KMS-11 (cell line): ENCODE measurements around the gene NAPEPLD.

Experiments
- H2AFZ ChIP-seq: fragments of 200-600 bp; sonication (generic); 2 replicates; pipeline ENCODE4 v1.6.1; 2016; ENCODE audit warnings: antibody characterized with exemption, mixed run types, low read depth
- H3K27ac ChIP-seq: fragments of 200-600 bp; sonication (generic); 2 replicates; pipeline ENCODE4 v1.6.1; 2016; ENCODE audit warnings: mild to moderate bottlenecking, mixed run types
- H3K27me3 ChIP-seq: fragments of 200-600 bp; sonication (generic); 2 replicates; pipeline ENCODE4 v1.6.1; 2017; ENCODE audit warnings: mild to moderate bottlenecking, low read depth, mixed run types, moderate library complexity; ENCODE audit not compliant: insufficient read depth
- H3K36me3 ChIP-seq: fragments of 200-600 bp; sonication (generic); 2 replicates; pipeline ENCODE4 v1.6.1; 2017; ENCODE audit warnings: mild to moderate bottlenecking, mixed run types; ENCODE audit not compliant: insufficient read depth
- H3K4me1 ChIP-seq: fragments of 200-600 bp; sonication (generic); 2 replicates; pipeline ENCODE4 v1.6.1; 2016; ENCODE audit warnings: mild to moderate bottlenecking, low read depth, mixed run types; ENCODE audit not compliant: poor library complexity, severe bottlenecking
- H3K4me2 ChIP-seq: fragments of 200-600 bp; sonication (generic); 2 replicates; pipeline ENCODE4 v1.7.0; 2016; ENCODE audit warnings: mild to moderate bottlenecking, mixed run types
- H3K4me3 ChIP-seq: fragments of 200-600 bp; sonication (generic); IDR thresholded peaks from 2 replicates; pipeline ENCODE4 v1.6.1; 2017; ENCODE audit warnings: low read depth, low read length, mixed read lengths; ENCODE audit not compliant: insufficient read depth
- H3K79me2 ChIP-seq: fragments of 200-600 bp; sonication (generic); 2 replicates; pipeline ENCODE4 v1.6.1; 2016; ENCODE audit warnings: low read depth, mixed run types; ENCODE audit not compliant: insufficient read depth
- H3K9ac ChIP-seq: fragments of 200-600 bp; sonication (generic); 2 replicates; pipeline ENCODE4 v1.6.1; 2016; ENCODE audit warnings: mild to moderate bottlenecking, mixed run types
- H4K20me1 ChIP-seq: fragments of 200-600 bp; sonication (generic); 2 replicates; pipeline ENCODE4 v1.6.1; 2016; ENCODE audit warnings: mild to moderate bottlenecking, mixed run types; ENCODE audit not compliant: insufficient read depth
- CTCF ChIP-seq: fragments of 200-600 bp; sonication (generic); conservative IDR thresholded peaks from 2 replicates; pipeline ENCODE4 v1.6.1; 2017; ENCODE audit warnings: low read depth, mild to moderate bottlenecking, antibody characterized with exemption, low read length, moderate library complexity, mixed read lengths

NAPEPLD gene

GRCh38 chr7:103127006-103127405, 21.9 kb downstream of the NAPEPLD start:
- Histone ChIP-seq H3K79me2 (no peaks in the 10 kb centered on the region), H3K4me1 (no peaks in the 10 kb centered on the region), H3K27ac (no peak overlapping the region), H3K27me3 (no peaks in the 10 kb centered on the region), H3K9ac (no peak overlapping the region), H3K36me3 (no peaks in the 10 kb centered on the region), H2AFZ (no peak overlapping the region), H4K20me1 (no peaks in the 10 kb centered on the region), H3K4me2 (no peak overlapping the region), H3K4me3 (no peak overlapping the region)
- no peak for TF ChIP-seq CTCF

- H3K4me3 ChIP-seq = no peak overlapping the region
Measured at GRCh38 chr7:103124429-103124979, 24.4 kb downstream of the NAPEPLD start.

GRCh38 chr7:103123529-103123928, 25.4 kb downstream of the NAPEPLD start:
- no peak overlapping the region for H3K4me3 ChIP-seq
- H3K27me3 ChIP-seq = no peaks in the 10 kb centered on the region
- no peaks in the 10 kb centered on the region for H4K20me1 ChIP-seq
- no peaks in the 10 kb centered on the region for H3K79me2 ChIP-seq
- H3K36me3 ChIP-seq = no peaks in the 10 kb centered on the region
- H2AFZ ChIP-seq = no peak overlapping the region
- H3K9ac ChIP-seq = no peak overlapping the region
- H3K4me2 ChIP-seq = no peak overlapping the region
- H3K4me1 ChIP-seq = no peaks in the 10 kb centered on the region
- no peak overlapping the region for H3K27ac ChIP-seq
- no peak for TF ChIP-seq CTCF

More at GRCh38 chr7:103124429-103124979, 24.4 kb downstream of the NAPEPLD start:
- no peaks in the 10 kb centered on the region for H3K4me1 ChIP-seq
- no peak overlapping the region for H3K9ac ChIP-seq
- no peaks in the 10 kb centered on the region for H4K20me1 ChIP-seq
- no peak for TF ChIP-seq CTCF
- H3K36me3 ChIP-seq = no peaks in the 10 kb centered on the region
- H3K4me2 ChIP-seq = no peak overlapping the region
- no peak overlapping the region for H2AFZ ChIP-seq
- no peaks in the 10 kb centered on the region for H3K79me2 ChIP-seq
- no peaks in the 10 kb centered on the region for H3K27me3 ChIP-seq
- H3K27ac ChIP-seq = no peak overlapping the region

GRCh38 chr7:103121641-103122040, 27.3 kb downstream of the NAPEPLD start:
- no peaks in the 10 kb centered on the region for H4K20me1 ChIP-seq
- no peak overlapping the region for H3K4me3 ChIP-seq
- H3K27me3 ChIP-seq = no peaks in the 10 kb centered on the region
- H2AFZ ChIP-seq = no peak overlapping the region
- no peak overlapping the region for H3K9ac ChIP-seq
- no peaks in the 10 kb centered on the region for H3K36me3 ChIP-seq
- H3K4me1 ChIP-seq = no peaks in the 10 kb centered on the region
- H3K27ac ChIP-seq = no peak overlapping the region
- H3K79me2 ChIP-seq = no peaks in the 10 kb centered on the region
- TF ChIP-seq CTCF = no peak
- no peak overlapping the region for H3K4me2 ChIP-seq
